HepG2 (cell line): Measurements from ENCODE around the gene PRKN. TPM values are rescaled to one million over a fixed set of nuclear protein-coding genes. Genes with fewer than 3 reads are reported as not detected.

Experiments
- ATF2 ChIP-seq: sonication (generic); formaldehyde crosslinking; IDR thresholded peaks from 2 replicates; pipeline ENCODE4 v1.4.0; 2020; ENCODE audit warnings: missing genetic modification reagents
- ATF7-NPFF ChIP-seq: sonication (generic); formaldehyde crosslinking; IDR thresholded peaks from 2 replicates; pipeline ENCODE4 v1.8.1; 2023; ENCODE audit warnings: mild to moderate bottlenecking, low read depth, missing genetic modification reagents, moderate library complexity
- FUBP1 ChIP-seq: sonication (generic); formaldehyde crosslinking; IDR thresholded peaks from 2 replicates; pipeline ENCODE4 v1.5.1; 2020; ENCODE audit warnings: missing genetic modification reagents, mild to moderate bottlenecking, borderline replicate concordance
- IRF9 ChIP-seq: sonication (generic); formaldehyde crosslinking; IDR thresholded peaks from 2 replicates; pipeline ENCODE4 v1.8.0; 2022; ENCODE audit warnings: missing genetic modification reagents, mild to moderate bottlenecking, borderline replicate concordance
- KDM6A ChIP-seq: IDR thresholded peaks from 2 replicates; pipeline ENCODE4 v1.6.1; 2016; ENCODE audit warnings: low read depth
- SCMH1 ChIP-seq: sonication (generic); formaldehyde crosslinking; IDR thresholded peaks from 2 replicates; pipeline ENCODE4 v1.9.0; 2021; ENCODE audit warnings: missing genetic modification reagents, mild to moderate bottlenecking, borderline replicate concordance
- SRSF4 ChIP-seq: fragments of 200-400 bp; formaldehyde crosslinking; IDR thresholded peaks from one replicate; pipeline ENCODE4 v1.6.1; 2018; ENCODE audit warnings: mild to moderate bottlenecking, low read depth, low read length, moderate library complexity; ENCODE audit not compliant: poor library complexity, severe bottlenecking
- ZBTB38 ChIP-seq: sonication (generic); formaldehyde crosslinking; IDR thresholded peaks from 2 replicates; pipeline ENCODE4 v1.5.1; 2020; ENCODE audit warnings: mild to moderate bottlenecking, missing genetic modification reagents
- ZNF30 ChIP-seq: sonication (generic); formaldehyde crosslinking; IDR thresholded peaks from 2 replicates; pipeline ENCODE4 v1.5.0; 2020; ENCODE audit warnings: mild to moderate bottlenecking, missing genetic modification reagents
- ZNF572 ChIP-seq: sonication (generic); formaldehyde crosslinking; IDR thresholded peaks from 2 replicates; pipeline ENCODE4 v1.5.1; 2020; ENCODE audit warnings: mild to moderate bottlenecking, missing genetic modification reagents
- ZNF850 ChIP-seq: sonication (generic); formaldehyde crosslinking; conservative IDR thresholded peaks from 2 replicates; pipeline ENCODE4 v1.9.0; 2021; ENCODE audit warnings: mild to moderate bottlenecking, missing genetic modification reagents
- polyA plus RNA-seq, 8 experiments: library from polyadenylated mRNA; depleted of rRNA in 3 of 8; stranded (reverse) in 7 of 8; unstranded in 1 of 8; fragments of >200 nt; fragmentation: Illumina TruSeq in 4 of 8; extraction: Trizol in 4 of 8; gene quantifications; 2 replicates each; pipeline versions ENCODE4 v1.2.1 to v1.2.3, GENCODE V29; 2011 to 2016; ENCODE audit warnings: low read depth in 4 of 8, missing spikeins in 1 of 8, mixed read lengths in 1 of 8; ENCODE audit not compliant: insufficient read depth in 1 of 8
- total RNA-seq, 5 experiments: library from RNA; depleted of rRNA; stranded (reverse); fragments of >200 nt; fragmentation: Illumina TruSeq; extraction: Trizol; gene quantifications; 2 replicates each; pipeline ENCODE4 v1.2.3, GENCODE V29; 2016; ENCODE audit warnings: low read depth in 1 of 5

Gene PRKN
- total and polyA plus RNA-seq, 2 of the 13 experiments (the other 11 are each of a cell fraction or from before 2014, with no cell fraction given) = 0.31 to 0.44 TPM

GRCh38 chr6:162178266-162178665, 549.3 kb downstream of the PRKN start (continued):
- no peak for TF ChIP-seq FUBP1
- no peak for TF ChIP-seq ATF7-NPFF (CRISPR knock-in tag)
- TF ChIP-seq KDM6A (CRISPR knock-in tag) = no peak
- TF ChIP-seq ATF2 (CRISPR knock-in tag) = no peak
- no peak for TF ChIP-seq SRSF4
- no peak for TF ChIP-seq ZNF850 (CRISPR knock-in tag)
- no peak for TF ChIP-seq ZBTB38 (CRISPR knock-in tag)
- no peak for TF ChIP-seq ZNF572 (CRISPR knock-in tag)
- no peak for TF ChIP-seq IRF9 (CRISPR knock-in tag)
- TF ChIP-seq ZNF30 (CRISPR knock-in tag) = no peak
- TF ChIP-seq SCMH1 (CRISPR knock-in tag) = no peak
